ENCODE data around the gene AFAP1. TPM values are rescaled to one million over a fixed set of nuclear protein-coding genes. Genes with fewer than 3 reads are reported as not detected.

AFAP1 gene
- total RNA-seq, 1 donor from 2014 or later = 67.9 TPM

- H3K79me2 ChIP-seq (ENCODE audit: insufficient read depth, low read length) = peaks cover 84% of the 10 kb centered on the region
- FAIRE-seq (no peak), DNase-seq (ENCODE audit: low read depth) (no peak)
- peaks cover 50% of the 10 kb centered on the region for H3K36me3 ChIP-seq (ENCODE audit: insufficient read depth, low read length)
- no peak overlapping the region for H3K4me3 ChIP-seq (ENCODE audit: insufficient read depth, low read depth, low read length)
- Mint-ChIP-seq H3K27ac (ENCODE audit: unreplicated experiment) (peak overlapping the region; percentile 81), H3K4me3 (ENCODE audit: unreplicated experiment) (no peak overlapping the region), H3K36me3 (ENCODE audit: low read depth, unreplicated experiment) (peaks cover 36% of the 10 kb centered on the region), H3K9me3 (ENCODE audit: unreplicated experiment) (peaks cover 3% of the 10 kb centered on the region), H3K27me3 (ENCODE audit: low read depth, unreplicated experiment) (no peaks in the 10 kb centered on the region), H3K4me1 (ENCODE audit: low read depth, unreplicated experiment) (peaks cover 56% of the 10 kb centered on the region)
- peaks cover 50% of the 10 kb centered on the region for H3K4me1 ChIP-seq (ENCODE audit: insufficient read depth, low read length)
- no peaks in the 10 kb centered on the region for H3K27me3 ChIP-seq (ENCODE audit: insufficient read depth, low read length)
- H4K20me1 ChIP-seq (ENCODE audit: insufficient read depth, low read length) = no peaks in the 10 kb centered on the region
- H3K9me3 ChIP-seq (ENCODE audit: insufficient read depth, low read depth, low read length) = no peaks in the 10 kb centered on the region
- no peak overlapping the region for H3K9ac ChIP-seq (ENCODE audit: low read length)
- TF ChIP-seq EZH2 (IDR thresholded peaks at IDR 0.05; ENCODE audit: insufficient read depth, low read length) = no peak
- no peak for TF ChIP-seq CTCF (IDR thresholded peaks at IDR 0.05; ENCODE audit: insufficient read depth, low read depth, low read length)
- H3K4me2 ChIP-seq (ENCODE audit: low read length) = no peak overlapping the region
- H2AFZ ChIP-seq (ENCODE audit: low read depth, low read length) = no peak overlapping the region
- no peak overlapping the region for H3K27ac ChIP-seq (ENCODE audit: low read depth, low read length)
Measured at GRCh38 chr4:7826909-7827306, 112.8 kb downstream of the AFAP1 start.

GRCh38 chr4:7826176-7826908, 113.3 kb downstream of the AFAP1 start:
- TF ChIP-seq CTCF (IDR thresholded peaks at IDR 0.05; ENCODE audit: insufficient read depth, low read depth, low read length) (no peak), EZH2 (IDR thresholded peaks at IDR 0.05; ENCODE audit: insufficient read depth, low read length) (no peak)
- Mint-ChIP-seq H3K4me3 (ENCODE audit: unreplicated experiment) (no peak overlapping the region), H3K9me3 (ENCODE audit: unreplicated experiment) (no peaks in the 10 kb centered on the region), H3K27ac (ENCODE audit: unreplicated experiment) (peak overlapping the region; percentile 81), H3K4me1 (ENCODE audit: low read depth, unreplicated experiment) (peaks cover 60% of the 10 kb centered on the region), H3K36me3 (ENCODE audit: low read depth, unreplicated experiment) (peaks cover 31% of the 10 kb centered on the region), H3K27me3 (ENCODE audit: low read depth, unreplicated experiment) (no peaks in the 10 kb centered on the region)
- Histone ChIP-seq H3K9ac (ENCODE audit: low read length) (no peak overlapping the region), H3K36me3 (ENCODE audit: insufficient read depth, low read length) (peaks cover 48% of the 10 kb centered on the region), H4K20me1 (ENCODE audit: insufficient read depth, low read length) (no peaks in the 10 kb centered on the region), H3K4me2 (ENCODE audit: low read length) (no peak overlapping the region), H3K79me2 (ENCODE audit: insufficient read depth, low read length) (peaks cover 84% of the 10 kb centered on the region), H3K27me3 (ENCODE audit: insufficient read depth, low read length) (no peaks in the 10 kb centered on the region), H2AFZ (ENCODE audit: low read depth, low read length) (no peak overlapping the region), H3K9me3 (ENCODE audit: insufficient read depth, low read depth, low read length) (no peaks in the 10 kb centered on the region), H3K27ac (ENCODE audit: low read depth, low read length) (no peak overlapping the region), H3K4me3 (ENCODE audit: insufficient read depth, low read depth, low read length) (no peak overlapping the region), H3K4me1 (ENCODE audit: insufficient read depth, low read length) (peaks cover 47% of the 10 kb centered on the region)
- FAIRE-seq = no peak
- no peak for DNase-seq (ENCODE audit: low read depth)

GRCh38 chr4:7824218-7824617, 115.4 kb downstream of the AFAP1 start:
- Histone ChIP-seq H4K20me1 (ENCODE audit: insufficient read depth, low read length) (peaks cover 10% of the 10 kb centered on the region), H3K79me2 (ENCODE audit: insufficient read depth, low read length) (peaks cover 82% of the 10 kb centered on the region), H3K27me3 (ENCODE audit: insufficient read depth, low read length) (no peaks in the 10 kb centered on the region), H2AFZ (ENCODE audit: low read depth, low read length) (no peak overlapping the region), H3K4me1 (ENCODE audit: insufficient read depth, low read length) (peaks cover 36% of the 10 kb centered on the region), H3K4me2 (ENCODE audit: low read length) (no peak overlapping the region), H3K9ac (ENCODE audit: low read length) (no peak overlapping the region), H3K4me3 (ENCODE audit: insufficient read depth, low read depth, low read length) (no peak overlapping the region), H3K9me3 (ENCODE audit: insufficient read depth, low read depth, low read length) (no peaks in the 10 kb centered on the region), H3K27ac (ENCODE audit: low read depth, low read length) (no peak overlapping the region), H3K36me3 (ENCODE audit: insufficient read depth, low read length) (peaks cover 64% of the 10 kb centered on the region)
- FAIRE-seq (no peak), DNase-seq (ENCODE audit: low read depth) (peak; percentile 59)
- Mint-ChIP-seq H3K27ac (ENCODE audit: unreplicated experiment) (no peak overlapping the region), H3K27me3 (ENCODE audit: low read depth, unreplicated experiment) (no peaks in the 10 kb centered on the region), H3K4me3 (ENCODE audit: unreplicated experiment) (no peak overlapping the region), H3K36me3 (ENCODE audit: low read depth, unreplicated experiment) (peaks cover 33% of the 10 kb centered on the region), H3K4me1 (ENCODE audit: low read depth, unreplicated experiment) (peaks cover 60% of the 10 kb centered on the region), H3K9me3 (ENCODE audit: unreplicated experiment) (no peaks in the 10 kb centered on the region)
- TF ChIP-seq CTCF (IDR thresholded peaks at IDR 0.05; ENCODE audit: insufficient read depth, low read depth, low read length) (no peak), EZH2 (IDR thresholded peaks at IDR 0.05; ENCODE audit: insufficient read depth, low read length) (no peak)

All from astrocyte (in vitro differentiated cells and primary cell).